ENCODE data around the gene WNT7B.

The WNT7B gene

DNA sequence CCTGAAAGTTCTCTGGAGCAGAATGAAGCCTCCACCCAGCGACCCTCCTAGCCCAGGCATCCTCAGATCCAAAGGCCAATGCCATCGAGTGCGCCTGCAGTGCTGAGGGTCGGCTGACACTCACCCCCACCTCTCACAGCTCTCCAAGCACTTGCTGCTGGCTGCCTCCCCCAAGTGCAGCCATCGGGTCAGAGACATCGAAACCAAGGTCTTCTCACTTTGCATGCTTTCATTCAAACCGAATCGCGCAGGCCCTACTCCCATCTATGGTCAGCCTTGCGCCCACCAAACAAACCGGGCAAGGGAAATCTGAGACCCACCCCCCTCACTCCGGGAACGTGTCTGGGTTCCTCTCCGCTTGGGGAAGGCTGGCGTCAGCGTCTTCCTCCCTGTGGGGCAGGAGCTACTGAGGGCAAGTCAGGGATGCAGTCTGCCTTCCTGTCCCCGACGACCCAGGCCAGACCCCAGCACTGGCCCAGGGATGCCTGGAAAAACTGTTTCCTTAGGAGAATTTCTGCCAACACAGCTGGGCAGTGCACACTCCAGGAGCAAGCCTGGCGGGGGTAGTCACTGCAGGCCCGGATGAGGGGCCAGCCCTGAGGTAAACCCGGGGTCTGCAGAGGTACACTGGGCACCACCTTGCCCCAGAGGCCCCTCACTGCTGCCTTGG, 7.0 kb downstream of the WNT7B start:
- DNase-seq: no peak

- no peak for DNase-seq
These were observed 7.6 kb downstream of the WNT7B start for GRCh38 chr22:45969414-45969799.

DNA sequence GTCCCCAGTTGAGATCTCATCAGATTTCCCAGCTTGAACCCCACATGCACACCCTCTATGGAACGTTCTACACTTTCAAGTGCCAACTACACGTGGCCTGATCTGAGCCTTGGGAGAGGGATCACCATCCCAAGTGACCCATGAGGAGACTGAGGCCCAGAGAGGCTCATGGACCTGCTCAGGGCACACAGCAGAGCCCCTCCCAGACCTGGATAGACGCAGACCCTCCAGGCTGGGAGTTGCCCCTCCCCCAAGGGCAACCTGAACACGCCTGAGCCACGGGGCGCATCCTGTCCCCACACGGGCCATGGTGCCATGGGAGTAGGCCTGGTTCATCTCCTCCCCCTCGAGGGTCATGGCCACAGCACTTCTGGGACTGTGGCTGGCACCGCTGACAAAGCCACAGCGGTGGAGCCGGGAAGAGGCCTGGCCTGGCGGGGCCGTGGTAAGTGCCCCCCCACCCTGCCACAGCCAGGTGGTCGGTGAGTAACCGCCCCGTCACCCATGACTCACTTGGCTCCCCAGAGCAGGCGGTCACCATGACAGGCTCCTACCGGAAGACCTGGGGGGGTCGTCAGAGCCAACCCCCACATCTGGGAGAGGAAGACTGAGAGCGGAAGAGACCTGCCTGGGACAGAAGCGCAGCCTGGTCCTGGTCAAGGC, 8.1 kb downstream of the WNT7B start:
- DNase-seq: no peak

GRCh38 chr22:45968003-45968650, 8.8 kb downstream of the WNT7B start:
- DNase-seq: no peak

DNA sequence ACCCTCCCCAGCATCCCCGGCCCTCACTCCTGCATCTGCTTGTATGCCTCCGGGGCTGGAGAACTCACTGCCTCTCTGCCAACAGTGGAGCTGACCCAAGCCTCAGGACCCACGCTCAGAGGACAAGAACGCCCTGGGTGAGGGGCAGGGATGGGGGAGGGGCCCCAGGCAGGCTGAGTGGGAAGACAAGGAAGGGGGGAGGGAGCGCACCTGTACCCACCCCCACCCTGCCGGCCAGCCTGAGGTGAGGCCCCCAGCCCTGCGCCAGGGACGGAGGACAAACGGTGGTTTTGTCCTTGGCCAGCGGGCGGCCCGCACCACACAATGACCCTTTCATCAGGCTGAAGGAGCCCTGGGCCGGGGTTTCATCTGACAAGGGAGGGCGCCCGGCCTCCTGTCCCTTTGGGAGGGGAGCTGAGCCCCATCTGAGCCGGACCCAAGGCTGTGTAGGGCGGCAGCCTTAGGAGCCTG, 10.0 kb downstream of the WNT7B start:
- DNase-seq: no peak

DNA sequence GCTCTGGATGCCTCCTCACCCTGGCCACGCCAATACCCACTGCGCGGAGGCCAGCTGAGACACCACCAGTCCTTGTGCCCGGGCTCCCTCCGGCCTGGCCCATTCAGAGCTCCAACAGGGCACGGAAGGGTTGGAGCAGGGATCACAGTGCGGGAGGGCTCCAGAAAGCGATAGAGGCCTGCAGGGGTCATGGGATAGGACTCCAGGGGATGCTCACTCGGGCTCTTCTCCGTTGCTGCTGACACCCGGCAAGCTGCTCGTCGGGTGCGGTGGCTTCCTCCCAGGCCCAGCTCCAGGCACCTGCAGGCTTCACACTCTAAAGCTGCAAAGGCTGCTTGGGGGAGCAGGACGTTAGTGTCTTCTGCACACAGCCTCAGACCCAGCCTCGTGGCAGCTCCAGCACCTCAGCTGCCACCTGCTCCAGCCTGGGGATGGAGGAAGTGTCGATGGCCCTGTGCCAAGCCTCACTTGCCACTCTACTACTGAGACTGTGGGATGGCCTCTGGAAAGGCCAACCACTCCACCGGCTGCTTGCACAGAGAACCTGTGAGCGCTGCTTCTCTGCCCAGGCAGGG, 10.6 kb downstream of the WNT7B start:
- DNase-seq: no peak

DNA sequence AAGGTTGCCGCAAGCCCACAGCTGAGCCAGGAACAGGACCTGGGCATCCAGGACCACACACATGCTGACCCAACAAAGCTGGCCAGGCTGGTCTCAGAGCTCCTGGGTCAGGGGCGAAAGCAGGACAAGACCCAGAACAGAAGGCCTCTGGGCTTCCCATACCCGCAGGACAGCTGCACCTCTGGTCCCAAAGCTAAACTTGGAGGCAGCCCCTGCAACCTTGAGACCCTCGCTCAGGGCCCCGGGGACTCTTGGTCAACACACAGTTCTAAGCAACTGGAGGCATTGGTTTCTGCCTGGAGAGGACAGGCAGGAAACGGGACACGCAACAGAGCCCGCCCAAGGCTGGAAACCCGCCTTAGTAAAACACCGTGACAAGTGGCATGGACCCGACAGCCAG, 11.4 kb downstream of the WNT7B start:
- no peak for DNase-seq

- DNase-seq: no peak
These were observed 11.9 kb downstream of the WNT7B start for GRCh38 chr22:45964926-45965527.

- no peak for DNase-seq
These were observed 12.6 kb downstream of the WNT7B start for GRCh38 chr22:45964372-45964771.

DNA sequence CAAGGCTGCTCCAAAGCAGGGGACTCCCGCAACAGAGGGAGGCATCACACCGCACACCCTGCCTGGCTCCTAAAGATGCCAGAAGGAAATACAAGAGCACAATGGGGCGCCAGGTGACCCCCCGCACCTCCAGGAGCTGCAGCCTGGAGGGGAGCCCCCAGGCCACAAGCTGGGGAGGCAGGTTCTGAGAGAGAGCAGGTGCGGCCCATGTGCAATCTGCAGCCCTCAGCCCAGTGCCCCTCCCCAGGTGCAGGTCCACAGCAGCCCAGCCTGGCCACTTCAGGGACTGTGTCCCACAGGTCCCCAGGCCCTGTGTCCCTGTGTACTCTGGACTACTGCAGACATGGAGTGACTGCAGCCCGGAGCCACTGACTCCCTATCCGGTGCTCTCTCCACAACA, 13.1 kb downstream of the WNT7B start:
- DNase-seq: no peak

- no peak for DNase-seq
These were observed 14.1 kb downstream of the WNT7B start for GRCh38 chr22:45962756-45963324.

- DNase-seq: no peak
These were observed 14.6 kb downstream of the WNT7B start for GRCh38 chr22:45962434-45962718.

DNA sequence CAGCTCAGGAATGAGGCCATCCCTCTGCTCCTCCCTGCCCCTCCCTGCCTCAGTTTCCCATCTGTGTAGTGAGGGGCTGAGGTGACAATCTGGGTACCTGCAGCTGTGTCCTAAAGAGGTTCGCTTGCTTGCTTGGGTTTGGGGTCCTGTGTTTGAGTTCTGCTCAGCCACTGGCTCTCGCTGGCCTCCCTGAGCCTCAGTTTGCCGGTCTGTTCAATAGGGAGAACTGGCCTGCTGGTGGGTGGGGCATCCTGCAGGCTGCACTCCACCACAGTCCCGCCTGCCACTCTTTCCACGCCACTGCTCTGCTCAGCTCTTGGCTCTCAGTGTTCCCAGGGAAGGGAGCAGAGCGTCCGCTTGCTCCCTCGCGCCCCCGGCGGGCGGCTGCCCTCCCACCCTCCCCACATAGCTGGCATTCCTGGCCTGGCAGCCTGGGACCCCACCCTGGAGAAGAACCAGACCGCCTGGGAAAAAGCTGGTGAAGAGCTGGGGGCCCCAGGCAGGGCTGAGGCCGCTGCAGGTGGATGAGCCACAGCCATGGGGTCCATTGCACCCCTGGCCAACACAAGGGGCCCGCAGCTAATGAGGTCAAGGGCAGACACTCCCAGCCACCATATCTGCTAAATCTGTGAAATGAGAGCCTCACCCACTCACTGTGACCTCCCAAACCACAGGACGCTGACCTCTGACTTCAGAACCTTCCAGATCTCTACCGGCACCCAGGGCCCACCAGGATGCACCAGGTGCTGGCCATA, 15.1 kb downstream of the WNT7B start:
- no peak for DNase-seq

GRCh38 chr22:45960477-45961386, 16.2 kb downstream of the WNT7B start:
- DNase-seq: no peak

DNA sequence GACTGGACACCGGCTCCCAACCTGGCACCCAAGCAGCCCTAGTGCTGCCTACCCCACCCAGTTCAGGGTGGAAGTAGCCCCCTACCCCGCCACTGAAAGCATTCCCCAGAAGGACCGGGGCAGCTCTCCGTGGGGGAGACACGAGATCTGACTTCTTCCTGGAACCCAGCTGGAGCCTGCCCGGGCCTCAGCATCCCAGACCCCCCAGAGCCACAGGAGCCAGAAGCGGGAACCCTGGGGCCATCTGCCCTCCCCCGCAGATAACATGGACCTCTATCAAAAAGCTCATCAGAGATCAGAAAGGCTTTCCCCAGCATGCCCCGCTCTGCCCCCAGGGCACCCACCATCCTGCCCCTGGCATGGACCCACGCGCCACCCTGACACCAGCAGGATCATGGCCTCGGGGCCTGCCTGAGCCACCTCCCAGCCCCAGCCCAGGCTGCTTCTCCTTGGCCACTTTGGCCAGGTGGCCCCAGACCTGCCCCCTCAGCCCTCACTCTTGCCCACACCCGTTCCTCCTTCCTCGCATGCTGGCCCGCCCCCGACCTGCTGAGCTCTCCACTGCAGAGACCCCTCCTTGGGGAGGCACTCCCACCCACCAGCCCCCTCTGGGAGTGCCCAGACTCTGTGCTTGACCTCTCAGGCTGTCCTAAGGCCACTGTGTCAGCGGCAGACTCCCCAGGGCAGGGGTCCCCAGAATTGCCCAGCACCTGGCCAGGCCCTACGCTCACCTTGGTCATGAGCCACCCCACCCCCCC, 17.1 kb downstream of the WNT7B start:
- no peak for DNase-seq

- DNase-seq: no peak
These were observed 18.0 kb downstream of the WNT7B start for GRCh38 chr22:45958971-45959370.

- DNase-seq: no peak
These were observed 19.1 kb downstream of the WNT7B start for GRCh38 chr22:45957826-45958225.

- no peak for DNase-seq
These were observed 23.8 kb downstream of the WNT7B start for GRCh38 chr22:45953178-45953577.

- no peak for DNase-seq
These were observed 24.4 kb downstream of the WNT7B start for GRCh38 chr22:45952553-45952952.

GRCh38 chr22:45952151-45952550, 24.8 kb downstream of the WNT7B start:
- no peak for DNase-seq

GRCh38 chr22:45949891-45950290, 27.1 kb downstream of the WNT7B start:
- no peak for DNase-seq

All from activated CD4-positive, alpha-beta T cell treated with anti-CD3 and anti-CD28 coated beads, Interleukin-2, amount 50 U/mL, for 48 hours (primary cell).